Activated CD8-positive, alpha-beta memory T cell treated with anti-CD3 and anti-CD28 coated beads, Interleukin-2, amount 50 U/mL, for 24 hours (primary cell): ENCODE results near the gene ADAMTS8.

ENCODE experiments used
- DNase-seq: peaks from one replicate; pipeline ENCODE4 v3.0.0-alpha.2; 2020; ENCODE audit errors: extremely low read depth

ADAMTS8 gene

GRCh38 chr11:130420478-130421198 lies 7.8 kb downstream of the ADAMTS8 start:
- no peak for DNase-seq

- DNase-seq, result no peak
Observed at GRCh38 chr11:130418756-130419155, 9.7 kb downstream of the ADAMTS8 start.

GRCh38 chr11:130418210-130418609 lies 10.2 kb downstream of the ADAMTS8 start:
- DNase-seq, result no peak

GRCh38 chr11:130416906-130417305 lies 11.5 kb downstream of the ADAMTS8 start:
- no peak for DNase-seq

GRCh38 chr11:130416530-130416882 lies 11.9 kb downstream of the ADAMTS8 start:
- DNase-seq, result no peak

GRCh38 chr11:130415731-130416529 lies 12.5 kb downstream of the ADAMTS8 start:
- no peak for DNase-seq

- no peak for DNase-seq
Observed at GRCh38 chr11:130414107-130415080, 14.0 kb downstream of the ADAMTS8 start.

- no peak for DNase-seq
Observed at GRCh38 chr11:130413405-130414106, 14.9 kb downstream of the ADAMTS8 start.

- no peak for DNase-seq
Observed at GRCh38 chr11:130411223-130411622, 17.2 kb downstream of the ADAMTS8 start.

GRCh38 chr11:130409594-130410388 lies 18.6 kb downstream of the ADAMTS8 start:
- DNase-seq, result no peak

- DNase-seq, result no peak
Observed at GRCh38 chr11:130408901-130409300, 19.5 kb downstream of the ADAMTS8 start.

GRCh38 chr11:130408401-130408890 lies 20.0 kb downstream of the ADAMTS8 start:
- DNase-seq, result no peak

- no peak for DNase-seq
Observed at GRCh38 chr11:130407978-130408377, 20.4 kb downstream of the ADAMTS8 start.

- DNase-seq, result no peak
Observed at GRCh38 chr11:130405428-130405827, 23.0 kb downstream of the ADAMTS8 start.

- DNase-seq, result no peak
Observed at GRCh38 chr11:130404727-130405126, 23.7 kb downstream of the ADAMTS8 start.

- DNase-seq, result no peak
Observed at GRCh38 chr11:130403967-130404366, 24.4 kb downstream of the ADAMTS8 start.

GRCh38 chr11:130403271-130403804 lies 25.1 kb downstream of the ADAMTS8 start:
- no peak for DNase-seq

GRCh38 chr11:130402570-130402969 lies 25.8 kb downstream of the ADAMTS8 start:
- DNase-seq, result no peak

- DNase-seq, result no peak
Observed at GRCh38 chr11:130400781-130401483, 27.5 kb downstream of the ADAMTS8 start.

- DNase-seq, result no peak
Observed at GRCh38 chr11:130399196-130399595, 29.2 kb downstream of the ADAMTS8 start.
